NCI-H748 (cell line): Measurements from ENCODE around the gene HEG1.

Experiments used
- DNase-seq: peaks from one replicate; lab custom pipeline; 2025; ENCODE audit not compliant: unreplicated experiment; lab: John Stamatoyannopoulos, UW

Gene HEG1

DNA sequence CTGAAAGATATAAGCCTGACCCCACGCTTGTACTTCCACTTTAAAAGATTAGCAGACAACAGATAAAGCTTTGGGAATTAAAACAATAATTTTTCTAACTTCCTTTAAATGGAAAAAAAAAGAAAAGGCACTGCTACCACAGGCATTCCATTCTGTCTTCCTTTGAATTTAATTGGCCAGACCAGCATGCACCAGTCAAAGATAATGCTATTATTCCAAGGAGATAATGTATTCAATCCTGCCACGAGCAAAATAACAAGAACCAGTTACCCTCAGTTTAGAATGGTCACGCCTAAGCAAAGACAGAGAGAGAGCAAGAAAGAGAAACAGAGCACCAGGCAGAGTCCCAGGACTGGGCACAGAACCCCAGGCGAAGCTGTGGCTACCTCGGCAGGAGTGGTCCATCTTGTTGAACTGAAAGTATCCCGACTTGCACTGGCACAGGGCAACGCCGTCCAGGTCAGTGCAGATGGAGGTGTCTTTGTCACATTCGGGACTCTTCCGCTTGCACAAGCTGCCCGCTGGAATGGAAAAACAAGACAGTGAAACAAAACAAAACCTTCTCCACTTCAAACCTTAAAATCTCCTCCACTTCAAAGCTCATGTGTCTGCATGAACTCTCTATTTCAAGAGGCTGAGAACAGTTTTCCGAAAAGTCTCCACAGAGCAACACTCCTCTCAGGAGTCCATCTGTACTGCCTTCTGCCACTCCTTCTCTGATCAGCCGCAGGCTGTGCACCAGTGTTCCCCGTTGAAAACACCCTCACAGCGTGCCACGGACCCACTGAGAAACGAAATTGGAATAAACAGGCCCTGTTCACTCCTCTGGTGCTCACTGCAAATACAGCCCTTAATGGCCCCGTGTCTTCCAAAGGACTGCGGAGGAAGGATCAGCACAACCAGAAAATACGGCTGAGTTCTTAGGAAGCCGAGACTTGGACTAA, 58.2 kb downstream of the HEG1 start:
- no peak for DNase-seq

DNA sequence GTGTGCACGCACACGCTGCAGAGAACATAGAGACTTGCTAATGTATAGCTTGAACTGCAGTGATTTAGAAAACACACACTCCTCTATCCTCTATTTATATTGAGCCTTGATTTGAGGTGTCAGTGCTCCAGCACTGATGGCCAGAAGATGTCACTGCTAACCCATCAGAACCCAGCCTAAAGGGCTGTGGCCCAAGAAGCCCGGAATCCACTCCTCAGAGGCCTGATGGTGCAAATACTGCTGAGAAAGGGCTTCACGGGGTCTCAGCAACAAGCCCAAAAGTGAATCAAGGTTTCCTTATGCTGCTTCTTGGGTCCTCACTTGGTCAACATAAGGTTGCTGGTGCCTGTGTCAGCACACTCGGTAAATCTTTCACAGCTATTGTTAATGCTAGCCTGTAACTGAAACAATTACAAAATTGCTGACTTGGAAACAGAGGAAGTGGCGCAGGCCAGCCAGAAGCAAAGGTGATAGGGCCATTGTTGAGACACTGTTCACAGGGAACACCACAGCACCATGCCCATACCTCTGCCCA, 60.3 kb downstream of the HEG1 start:
- DNase-seq: peak; percentile 62

DNA sequence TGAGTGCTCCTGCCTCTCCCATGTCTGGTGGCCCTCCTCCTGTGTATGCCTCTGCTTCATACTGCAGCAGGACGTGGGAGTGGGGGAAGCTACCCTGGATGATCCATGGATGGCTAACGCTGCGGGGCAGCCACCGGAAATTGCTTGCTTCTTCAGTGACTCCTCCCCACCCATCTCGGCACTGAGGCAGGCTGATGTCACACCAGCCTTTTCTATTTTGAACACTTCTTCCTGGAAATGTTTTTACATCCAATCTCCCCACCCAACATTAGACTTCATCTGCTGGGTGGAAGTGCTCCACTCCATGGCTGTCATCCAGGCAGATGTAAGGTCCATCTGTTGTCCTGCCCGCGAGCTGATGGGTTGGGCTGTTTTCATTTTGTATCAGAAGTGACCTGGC, 62.3 kb downstream of the HEG1 start:
- DNase-seq: no peak

DNA sequence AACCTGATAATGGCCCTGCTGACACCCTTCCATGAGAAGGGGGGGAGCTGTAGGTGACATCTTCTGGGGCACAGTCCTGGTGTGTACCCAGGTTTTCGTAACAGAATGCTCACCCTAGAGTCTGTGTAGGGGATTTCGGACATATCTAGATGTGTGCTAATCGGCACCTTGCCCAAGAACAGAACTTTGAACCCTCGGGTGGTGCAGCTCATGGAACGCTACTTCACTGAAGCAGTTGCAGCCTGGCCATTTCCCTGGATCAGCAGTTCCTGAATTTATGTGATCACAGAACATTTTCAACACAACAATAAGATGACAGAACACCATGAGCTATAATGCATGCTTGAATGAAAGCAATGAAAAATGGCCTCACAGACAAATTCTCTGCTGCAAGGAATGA, 63.8 kb downstream of the HEG1 start:
- DNase-seq: no peak

DNA sequence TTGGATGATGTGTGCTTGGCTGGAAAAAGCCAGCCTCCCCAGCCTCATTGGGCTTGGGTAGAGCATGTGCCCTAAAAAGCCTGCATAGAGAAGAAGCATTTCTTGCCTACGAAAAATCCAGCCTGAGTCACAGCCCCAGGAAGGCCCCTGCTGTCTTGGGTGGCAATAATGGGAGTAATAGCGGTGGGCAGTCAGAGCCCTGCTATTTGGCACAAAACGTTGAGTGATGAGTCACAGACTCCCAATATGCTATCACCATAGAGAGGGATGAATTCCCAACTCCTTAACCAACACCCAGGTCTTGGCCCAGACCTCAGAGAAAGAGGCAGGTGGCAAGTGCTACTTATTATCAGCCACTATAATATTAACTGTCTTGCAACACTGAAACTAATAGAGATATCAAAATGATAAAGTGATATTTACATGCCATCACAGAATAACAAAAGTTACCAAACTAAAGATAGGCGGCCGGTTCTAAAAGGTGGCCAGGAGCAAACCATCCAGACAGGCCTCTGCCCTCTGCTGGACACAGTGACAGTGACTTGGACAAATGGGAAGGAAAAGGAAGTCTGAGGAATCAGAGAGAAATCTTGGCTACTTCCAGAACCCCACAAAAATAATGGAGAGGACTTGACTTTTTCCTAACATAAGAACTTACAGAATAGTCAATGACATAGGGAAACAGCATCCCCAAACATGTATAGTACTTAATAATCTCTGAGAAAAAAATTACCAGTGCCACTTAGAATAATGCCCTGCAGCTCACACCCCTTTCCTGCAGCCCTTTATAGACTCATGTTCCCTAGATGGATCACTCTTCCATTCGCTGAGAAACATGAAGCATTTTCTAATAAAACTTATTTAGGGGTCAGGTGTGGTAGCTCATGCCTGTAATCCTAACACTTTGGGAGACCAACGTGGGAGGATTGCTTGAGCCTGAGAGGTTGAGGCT, 69.3 kb downstream of the HEG1 start:
- no peak for DNase-seq

DNA sequence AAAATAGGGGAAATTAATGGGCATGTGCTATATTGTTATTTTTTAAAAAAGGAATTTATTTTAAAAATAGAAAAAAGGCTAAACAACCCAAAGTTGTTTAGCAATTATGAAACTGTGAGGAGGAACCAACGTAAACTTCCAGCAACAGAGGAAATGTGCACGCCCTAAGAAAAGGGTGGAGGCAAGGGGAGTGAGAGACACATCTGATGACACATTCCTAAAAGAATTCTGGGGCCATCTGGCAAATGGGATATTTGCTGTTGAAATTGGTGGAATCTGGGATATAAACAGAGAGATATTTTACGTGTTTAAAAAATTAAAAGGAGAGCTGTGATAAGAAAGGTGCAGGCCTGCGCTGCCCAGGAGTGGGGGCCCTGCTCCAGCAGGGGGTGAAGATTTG, 70.4 kb downstream of the HEG1 start:
- no peak for DNase-seq

DNA sequence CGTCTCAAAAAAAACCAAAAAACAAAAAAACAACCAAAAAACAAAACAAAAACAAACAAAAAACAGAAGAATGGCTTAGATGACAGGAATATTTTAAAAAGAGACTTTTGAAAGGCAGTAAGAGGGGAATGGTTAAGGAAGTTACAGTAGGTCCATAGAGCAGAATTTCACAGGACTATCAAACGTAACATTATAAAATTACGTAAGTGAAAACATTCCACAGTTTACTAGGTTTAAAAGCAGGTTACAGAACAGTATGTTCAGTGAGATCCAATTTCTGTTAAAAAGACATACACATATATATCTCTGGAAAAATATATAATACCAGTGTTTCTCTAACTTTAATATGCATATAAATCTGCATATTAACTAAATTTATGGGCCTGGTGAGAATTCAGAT, 71.0 kb downstream of the HEG1 start:
- no peak for DNase-seq

DNA sequence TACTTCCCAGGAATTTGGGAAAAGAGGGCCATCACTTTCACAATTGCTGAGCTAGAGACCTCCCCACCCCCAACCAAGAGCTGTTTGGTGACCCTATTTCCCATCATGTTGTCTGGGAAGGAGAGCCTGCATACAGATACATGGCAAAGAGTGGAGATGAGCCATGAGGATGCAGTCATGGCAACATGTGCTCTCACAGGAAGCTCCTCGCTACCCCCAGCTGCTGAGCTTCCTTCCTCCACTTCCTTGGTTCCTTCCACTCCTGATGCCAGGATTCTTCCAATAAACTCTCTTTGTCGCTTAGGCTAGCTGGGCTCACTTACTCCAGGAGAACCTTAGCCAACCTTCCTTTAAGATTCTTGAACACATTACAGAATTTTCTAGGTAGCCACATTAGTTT, 72.9 kb downstream of the HEG1 start:
- DNase-seq: no peak

DNA sequence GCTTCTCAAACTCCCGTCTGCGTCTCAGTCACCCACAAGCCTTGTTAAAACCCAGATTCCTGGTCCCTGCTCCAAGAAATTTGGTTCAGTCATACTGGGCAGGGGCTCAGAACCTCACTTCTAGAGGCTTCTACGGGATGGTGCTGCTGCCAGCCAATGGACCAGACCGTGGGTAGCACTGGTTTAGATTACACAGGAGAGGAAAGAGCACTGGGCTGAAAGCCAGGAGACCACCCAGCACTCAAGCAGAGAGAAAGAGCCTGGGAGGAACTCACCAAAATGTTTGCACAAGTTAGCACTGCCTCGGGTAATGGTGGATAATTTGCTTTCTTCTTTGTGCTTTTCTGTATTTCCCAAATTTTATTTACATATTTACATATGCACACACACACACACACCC, 74.3 kb downstream of the HEG1 start:
- DNase-seq: no peak

DNA sequence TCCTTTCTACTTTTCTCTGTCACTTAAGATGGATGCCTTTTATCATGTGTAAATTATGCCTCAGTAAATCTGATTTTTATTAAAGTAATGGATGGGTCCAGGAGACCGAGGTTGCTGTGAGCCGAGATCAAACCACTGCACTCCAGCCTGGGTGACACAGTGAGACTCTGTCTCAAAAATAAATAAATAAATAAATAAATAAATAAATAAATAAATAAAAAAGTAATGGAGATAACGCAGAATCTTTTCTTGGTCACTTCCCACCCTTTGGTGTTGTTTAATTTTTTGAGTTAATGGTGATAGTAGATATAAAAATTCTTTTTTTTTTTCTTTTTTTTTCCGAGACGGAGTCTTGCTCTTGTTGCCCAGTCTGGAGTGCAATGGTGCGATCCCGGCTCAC, 77.2 kb downstream of the HEG1 start:
- no peak for DNase-seq

DNA sequence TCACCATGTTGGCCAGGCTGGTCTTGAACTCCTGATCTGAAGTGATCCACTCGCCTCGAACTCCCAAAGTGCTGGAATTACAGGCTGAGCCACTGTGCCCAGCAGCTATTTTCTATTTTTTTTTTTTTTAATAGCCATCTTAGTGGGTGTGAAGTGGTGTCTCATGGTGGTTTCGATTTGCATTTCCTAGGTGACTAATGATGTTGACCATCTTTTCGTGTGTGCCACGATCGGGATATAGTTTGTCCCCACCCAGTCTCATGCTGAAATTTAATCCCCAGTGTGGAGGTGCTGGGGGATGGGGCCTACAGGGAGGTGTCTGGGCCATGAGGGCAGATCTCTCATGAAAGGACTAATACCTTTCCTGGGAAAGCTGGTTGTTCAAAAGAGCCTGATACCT, 79.4 kb downstream of the HEG1 start:
- peak; percentile 44 for DNase-seq

DNA sequence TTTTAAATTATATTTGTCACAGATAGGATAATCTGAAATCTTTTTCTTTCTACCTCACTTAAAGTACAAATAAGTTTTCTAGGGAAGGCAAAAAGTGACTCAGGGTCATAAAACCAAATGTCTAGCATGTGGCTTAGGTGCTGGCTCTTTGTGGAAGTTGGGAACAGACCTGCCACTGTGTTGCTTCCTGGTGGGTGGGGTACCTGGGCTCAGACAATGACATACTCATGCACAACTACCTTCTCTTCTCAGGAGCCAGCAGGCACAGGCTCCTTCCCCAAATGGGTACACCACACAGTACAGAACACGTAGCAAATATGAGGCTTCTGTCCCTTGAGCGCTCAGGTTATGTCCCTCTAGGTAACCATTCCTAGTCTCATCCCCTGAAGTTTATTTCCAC, 81.1 kb downstream of the HEG1 start:
- DNase-seq: no peak

DNA sequence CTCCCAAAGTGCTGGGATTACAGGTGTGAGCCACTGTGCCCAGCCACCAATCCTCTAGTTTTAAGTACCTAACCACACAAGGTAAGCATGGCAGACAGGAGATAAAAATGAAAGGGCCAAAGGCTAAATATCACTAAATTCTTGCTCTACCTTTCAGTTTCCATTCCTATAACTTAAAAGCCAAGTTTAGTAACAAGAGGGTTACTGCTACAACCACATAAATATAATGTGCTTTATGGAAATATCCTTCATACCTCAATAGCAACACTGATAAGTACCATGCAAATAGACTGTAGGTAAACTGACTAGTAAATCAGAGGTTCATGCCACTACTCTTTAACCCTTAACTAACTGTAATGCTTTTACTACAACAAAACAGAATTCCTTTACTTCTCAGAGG, 82.5 kb downstream of the HEG1 start:
- DNase-seq: no peak

DNA sequence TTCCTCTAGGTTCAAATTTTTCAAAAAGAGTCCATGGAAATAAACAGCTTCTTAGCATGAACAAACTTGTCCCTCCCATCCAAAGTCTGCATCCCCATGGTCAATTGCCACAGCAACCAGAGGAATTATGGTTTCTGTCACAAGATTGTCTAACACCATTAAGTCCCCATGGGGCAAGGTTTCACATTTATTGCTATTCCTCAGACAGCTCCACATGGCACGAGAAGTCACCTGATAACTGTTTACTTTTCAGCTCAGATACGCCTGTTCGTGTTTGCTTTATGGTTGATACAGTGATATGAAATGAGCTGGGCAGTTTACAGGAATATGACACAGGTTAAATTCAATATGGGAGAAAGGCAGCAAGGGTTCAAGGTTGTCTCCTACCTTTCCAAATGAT, 83.3 kb downstream of the HEG1 start:
- peak; percentile 33 for DNase-seq

DNA sequence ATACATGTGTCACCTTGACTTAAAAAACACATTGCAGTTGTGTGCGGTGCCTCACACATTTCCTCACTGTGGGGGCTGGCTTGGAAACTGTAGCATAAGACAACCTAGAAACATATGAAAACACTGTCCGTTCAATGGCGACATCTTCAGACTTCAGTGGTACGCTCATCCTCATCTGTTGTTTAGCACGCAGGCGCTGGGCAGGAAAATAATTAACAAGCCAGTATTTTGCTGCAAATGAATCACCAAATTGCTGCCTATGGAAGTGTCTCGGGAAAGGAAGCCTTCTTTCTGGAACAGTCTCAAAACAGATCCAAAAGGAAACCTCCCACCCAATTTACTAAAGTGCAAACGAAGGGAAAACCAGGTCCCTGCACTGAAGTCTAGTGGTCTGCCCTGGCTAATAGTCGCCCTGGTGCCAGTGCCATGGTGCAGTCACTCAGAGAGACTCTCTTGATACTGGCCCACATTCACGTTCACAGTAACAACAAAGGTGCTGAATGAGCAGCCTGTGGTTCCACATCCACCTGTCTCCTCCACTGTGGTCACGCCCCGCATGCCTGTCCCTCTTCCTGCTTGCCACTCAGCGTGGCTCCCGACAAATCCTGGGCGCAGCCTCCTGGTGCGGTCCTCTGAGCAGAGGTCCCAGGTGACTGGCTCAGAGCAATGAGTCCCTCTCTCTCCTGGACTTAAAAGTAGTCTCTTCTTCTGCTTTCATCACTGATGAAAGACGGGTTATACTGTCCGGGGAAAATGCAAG, 85.7 kb downstream of the HEG1 start:
- no peak for DNase-seq

DNA sequence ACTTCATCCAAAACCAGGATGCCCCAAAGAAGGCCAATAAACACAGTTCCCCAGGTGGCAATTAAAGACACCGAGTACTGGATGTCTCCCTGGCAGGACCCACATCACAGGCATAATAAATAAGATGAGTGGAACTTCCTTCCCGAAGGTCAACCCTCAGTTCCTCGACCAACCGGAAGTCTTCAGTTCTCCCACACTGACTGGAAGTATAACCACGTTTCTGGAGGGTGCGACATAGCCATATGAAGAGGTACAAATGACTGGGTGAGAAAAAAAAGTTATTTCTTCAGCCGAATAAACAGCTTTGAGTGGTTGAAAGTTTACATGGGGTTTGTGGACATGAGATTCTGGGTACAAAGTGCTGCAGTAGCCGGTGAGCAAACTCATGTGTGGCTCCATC, 86.6 kb downstream of the HEG1 start:
- no peak for DNase-seq

DNA sequence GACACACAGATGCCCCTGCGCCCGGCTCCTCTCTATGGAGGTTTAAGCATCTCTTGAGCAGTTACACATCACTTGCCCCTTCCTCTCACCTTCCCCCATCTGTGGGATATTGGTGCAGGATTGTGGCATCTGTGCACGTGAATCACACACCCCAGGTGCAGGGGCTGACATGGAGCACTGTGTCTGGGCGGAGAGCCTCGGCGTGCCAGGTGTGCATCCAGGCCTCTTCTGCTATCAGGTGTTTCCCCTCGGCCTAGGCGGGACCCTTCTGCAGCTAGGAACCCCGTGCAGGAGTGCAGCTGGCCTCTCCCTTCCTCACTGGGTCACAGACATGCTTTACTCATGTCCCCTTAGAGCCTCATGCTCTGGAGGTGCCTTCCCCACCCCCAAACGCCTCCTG, 87.8 kb downstream of the HEG1 start:
- DNase-seq: no peak

DNA sequence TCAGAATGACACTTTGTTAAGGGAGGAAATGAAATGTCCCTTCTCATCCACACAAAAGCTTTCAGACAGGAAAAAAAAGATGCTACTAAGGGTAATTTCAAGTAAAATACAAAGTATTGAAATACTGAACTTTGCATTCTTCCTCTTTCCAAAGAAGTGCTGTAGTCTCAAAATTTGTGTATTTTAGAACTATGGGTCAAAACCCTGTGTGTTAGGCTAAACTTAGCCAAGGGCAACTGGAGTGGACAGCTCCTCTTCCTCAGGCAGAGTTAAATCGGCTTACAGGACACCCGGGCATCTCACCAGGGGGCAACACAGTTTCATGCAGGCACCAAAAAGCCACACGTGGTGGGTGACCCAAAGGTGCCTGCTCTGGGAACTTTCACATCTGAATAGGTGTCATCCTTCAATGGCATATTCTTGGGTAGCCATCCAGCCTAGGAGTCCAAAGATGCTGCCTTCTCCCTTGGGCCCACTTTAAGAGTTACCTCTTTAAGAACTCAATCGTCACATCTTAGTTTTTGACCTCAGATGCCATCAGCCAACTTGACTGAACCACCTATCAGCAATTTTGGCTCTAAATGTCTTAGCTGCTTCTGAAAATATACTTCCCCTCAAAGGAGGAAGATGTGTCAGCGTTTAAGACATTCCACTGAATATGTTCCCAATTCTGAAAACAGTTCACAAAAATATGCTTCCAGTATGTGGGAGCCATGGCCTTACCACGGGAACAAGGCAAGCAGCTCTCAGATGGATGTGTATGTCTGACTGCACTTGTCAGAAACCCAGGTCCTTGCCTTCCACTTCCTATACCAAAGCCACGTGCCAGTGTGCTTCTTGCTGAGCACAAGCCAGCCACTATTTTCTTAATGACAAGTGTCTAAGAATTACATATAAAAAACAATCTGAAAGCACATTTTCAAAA, 89.0 kb downstream of the HEG1 start:
- no peak for DNase-seq

DNA sequence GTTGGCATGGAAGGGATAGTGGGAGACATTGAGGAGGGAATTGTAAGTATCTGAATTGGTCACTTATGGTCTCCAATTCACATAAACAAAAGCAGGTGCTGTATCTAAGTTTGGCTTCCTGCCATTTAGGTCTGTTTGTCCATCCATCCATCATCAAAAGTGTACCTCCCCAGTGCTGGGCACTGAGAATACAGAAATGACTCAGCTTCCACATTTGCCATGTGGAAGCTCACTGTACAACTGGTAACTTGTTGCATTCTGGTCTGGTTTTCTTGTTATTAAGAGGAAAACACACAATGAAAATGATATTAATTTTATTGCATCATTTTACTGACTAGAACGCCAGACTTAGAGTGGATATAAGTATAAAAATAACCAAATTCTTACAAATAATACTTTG, 90.4 kb downstream of the HEG1 start:
- peak; percentile 74 for DNase-seq

DNA sequence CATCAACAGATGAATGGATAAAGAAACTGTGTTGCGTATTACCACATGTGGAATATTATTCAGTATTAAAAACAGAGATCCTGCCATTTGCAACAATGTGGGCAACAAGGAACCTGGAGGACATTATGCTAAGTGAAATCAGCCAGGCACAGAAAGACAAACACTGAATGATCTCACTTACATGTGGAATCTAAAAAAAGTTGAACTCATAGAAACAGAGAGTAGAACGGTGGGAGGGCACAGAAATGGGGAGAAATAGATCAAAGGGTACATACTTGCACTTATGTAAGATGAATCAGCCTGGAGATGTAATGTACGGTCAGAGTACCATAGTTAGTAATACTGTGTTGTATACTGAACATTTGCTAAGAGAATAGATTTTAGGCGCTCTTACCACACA, 91.4 kb downstream of the HEG1 start:
- no peak for DNase-seq
